Hypothalamus (tissue), 51 donors: ENCODE measurements around the gene STXBP5.
"Not testable (repeated sequence)": the region's sequence is repeated elsewhere in the genome, so short reads cannot be mapped to it uniquely, and the experiment has no call there.

Experiments used
- DNase-seq, 51 donors: peaks; one replicate each; lab custom pipeline; 2025; lab: John Stamatoyannopoulos, UW

STXBP5 gene

DNA sequence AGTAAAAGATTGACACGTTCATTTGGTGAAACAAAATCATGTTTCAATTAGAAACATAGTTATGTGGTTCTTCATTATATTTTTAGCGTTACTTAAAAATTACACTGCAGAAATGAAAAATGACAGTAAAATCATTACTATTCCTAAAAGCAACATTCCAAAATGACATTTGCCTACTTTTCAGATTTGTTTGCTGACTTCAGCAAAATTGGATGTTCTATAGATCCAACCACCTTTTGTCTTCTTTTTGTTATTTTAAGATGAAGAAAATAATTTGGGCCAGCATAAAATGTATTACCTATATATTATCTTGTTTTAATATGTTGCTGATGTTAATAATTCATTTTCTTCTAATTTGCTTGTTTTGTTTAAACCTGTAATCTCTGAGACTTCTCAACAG is 30.5 kb downstream of the STXBP5 start:
- no peak for DNase-seq

DNA sequence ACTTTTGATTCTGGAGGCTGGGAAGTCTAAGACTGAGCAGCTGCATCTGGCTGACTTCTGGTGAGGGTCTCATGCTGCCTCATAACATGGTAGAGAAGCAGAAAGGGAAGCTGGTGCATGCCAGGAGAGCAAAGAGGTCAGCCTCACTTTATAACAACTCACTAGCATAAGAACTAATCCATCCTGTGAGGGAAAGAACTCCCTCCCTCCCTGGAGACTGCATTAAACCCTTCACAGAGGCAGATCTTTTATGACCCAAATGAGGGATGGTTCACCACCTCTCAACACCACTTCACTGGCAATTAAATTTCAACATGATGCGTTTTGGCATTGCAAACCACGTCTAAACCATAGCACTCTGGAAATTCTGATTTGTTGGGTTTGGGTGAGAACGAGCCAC is 33.9 kb downstream of the STXBP5 start:
- DNase-seq, result no peak

DNA sequence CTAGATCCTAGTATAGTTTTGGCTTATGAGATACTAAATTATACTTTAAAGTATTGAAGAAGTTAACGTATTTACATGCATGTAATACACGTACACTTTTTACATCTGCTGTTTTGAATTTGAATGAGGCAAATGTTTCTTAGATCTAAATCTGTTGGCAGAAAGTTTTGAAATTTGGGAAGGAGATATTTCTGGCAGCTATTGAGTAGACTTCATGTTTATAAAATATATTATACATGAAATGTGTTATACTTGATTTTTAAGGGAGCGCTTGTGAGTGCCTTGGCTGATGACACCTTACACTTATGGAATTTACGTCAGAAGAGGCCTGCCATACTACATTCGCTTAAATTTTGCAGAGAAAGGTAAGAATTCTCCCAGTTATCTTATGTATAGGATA is 34.7 kb downstream of the STXBP5 start:
- DNase-seq, result no peak

- no peak for DNase-seq
Observed at GRCh38 chr6:147244832-147245231, 40.6 kb downstream of the STXBP5 start.

DNA sequence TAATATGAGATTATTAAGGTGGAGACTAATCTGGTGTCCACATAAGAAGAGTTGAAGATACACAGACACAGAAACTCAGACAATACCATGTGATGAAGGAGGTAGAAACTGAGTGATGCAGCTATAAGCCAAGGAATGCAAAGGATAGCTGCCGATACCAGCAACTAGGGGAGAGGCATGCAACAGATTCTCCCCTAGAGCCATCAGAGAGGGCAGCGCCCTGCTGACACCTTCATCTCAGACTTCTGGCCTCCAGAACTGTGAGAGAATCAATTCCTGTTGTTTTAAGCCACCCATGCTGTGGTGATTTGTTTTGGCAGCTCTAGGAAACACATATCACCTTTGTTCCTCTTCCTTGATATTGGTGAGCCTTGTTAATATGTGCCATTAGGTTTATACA is 41.5 kb downstream of the STXBP5 start:
- DNase-seq, result no peak

- DNase-seq, result no peak
Observed at GRCh38 chr6:147246853-147247635, 42.8 kb downstream of the STXBP5 start.

DNA sequence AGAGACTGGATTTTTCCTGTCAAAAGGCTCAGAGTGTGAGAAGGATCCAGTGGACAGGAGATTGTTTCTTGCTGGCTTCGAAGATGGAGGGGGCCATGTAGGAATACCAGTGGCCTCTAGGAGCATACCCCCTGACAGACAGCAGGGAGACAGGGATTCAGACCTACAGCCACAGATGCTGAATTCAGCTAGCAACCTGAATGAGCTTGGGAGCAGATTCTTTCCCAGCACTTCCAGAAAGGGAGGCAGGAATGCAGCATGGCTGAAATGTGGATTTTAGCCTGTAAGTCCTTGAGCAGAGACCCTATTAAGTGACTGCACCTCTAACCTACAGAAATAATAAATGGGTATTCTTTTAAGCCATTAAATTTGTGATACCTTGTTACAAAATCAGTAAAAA is 44.6 kb downstream of the STXBP5 start:
- no peak for DNase-seq

GRCh38 chr6:147251072-147251471 is 46.9 kb downstream of the STXBP5 start:
- DNase-seq, result no peak

DNA sequence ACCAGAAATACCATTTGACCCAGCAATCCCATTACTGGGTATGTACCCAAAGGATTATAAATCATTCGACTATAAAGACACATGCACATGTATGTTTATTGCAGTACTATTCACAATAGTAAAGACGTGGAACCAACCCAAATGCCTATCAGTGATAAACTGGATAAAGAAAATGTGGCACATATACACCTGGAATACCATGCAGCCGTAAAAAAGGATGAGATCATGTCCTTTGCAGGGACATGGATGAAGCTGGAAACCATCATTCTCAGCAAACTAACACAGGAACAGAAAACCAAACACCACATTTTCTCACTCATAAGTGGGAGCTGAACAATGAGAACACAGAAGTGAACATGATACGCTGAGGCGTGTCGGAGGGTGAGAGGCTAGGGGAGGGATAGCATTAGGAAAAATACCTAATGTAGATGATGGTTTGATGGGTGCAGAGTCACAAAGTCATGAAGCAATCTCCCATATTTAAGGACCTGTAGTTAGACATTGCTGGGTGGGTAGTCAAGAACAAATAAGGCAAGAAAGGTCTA is 50.8 kb downstream of the STXBP5 start:
- DNase-seq, result not testable (repeated sequence)

- DNase-seq, result no peak
Observed at GRCh38 chr6:147255948-147256674, 51.9 kb downstream of the STXBP5 start.

DNA sequence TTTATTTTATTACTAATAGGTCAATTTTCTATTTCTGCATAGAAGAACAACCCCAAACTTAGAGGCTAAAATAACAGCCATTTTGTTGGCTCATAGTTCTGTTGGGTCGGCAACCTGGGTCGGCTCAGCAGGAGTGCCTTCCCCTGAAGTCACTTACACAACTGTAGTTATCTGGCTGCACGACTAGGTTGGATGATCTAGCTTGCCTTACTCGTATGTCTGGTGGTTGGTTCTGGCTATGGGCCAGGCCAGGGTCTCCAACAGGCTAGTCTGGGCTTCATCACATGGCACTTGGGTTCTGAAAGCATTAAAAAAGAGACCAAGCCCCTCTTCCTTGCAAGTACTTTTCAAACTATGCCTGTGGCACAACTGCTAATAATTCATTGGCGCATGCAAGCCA is 53.5 kb downstream of the STXBP5 start:
- no peak for DNase-seq

GRCh38 chr6:147260091-147260490 is 55.9 kb downstream of the STXBP5 start:
- no peak for DNase-seq

DNA sequence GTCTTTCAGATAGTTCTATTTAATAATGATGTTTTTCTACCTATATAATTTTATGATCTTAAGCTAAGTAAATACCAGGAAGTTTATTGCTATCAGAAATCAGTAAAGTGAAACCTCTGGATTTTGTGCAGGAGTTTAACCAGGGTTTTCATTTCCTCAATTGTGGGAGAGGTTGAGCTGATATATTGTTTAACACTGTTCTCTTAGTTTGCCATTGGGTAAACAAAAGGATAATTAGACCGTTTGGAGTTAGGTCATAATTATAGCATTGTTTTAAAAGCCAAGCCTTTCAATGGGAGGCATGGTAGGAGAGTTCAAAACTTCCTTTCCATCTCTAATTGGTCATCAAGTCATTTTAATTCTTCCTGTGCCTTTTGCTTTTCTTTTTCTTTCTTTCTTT is 58.7 kb downstream of the STXBP5 start:
- no peak for DNase-seq

GRCh38 chr6:147266821-147267220 is 62.6 kb downstream of the STXBP5 start:
- no peak for DNase-seq

- DNase-seq, result no peak
Observed at GRCh38 chr6:147267658-147268057, 63.4 kb downstream of the STXBP5 start.

GRCh38 chr6:147268254-147268653 is 64.0 kb downstream of the STXBP5 start:
- no peak for DNase-seq

DNA sequence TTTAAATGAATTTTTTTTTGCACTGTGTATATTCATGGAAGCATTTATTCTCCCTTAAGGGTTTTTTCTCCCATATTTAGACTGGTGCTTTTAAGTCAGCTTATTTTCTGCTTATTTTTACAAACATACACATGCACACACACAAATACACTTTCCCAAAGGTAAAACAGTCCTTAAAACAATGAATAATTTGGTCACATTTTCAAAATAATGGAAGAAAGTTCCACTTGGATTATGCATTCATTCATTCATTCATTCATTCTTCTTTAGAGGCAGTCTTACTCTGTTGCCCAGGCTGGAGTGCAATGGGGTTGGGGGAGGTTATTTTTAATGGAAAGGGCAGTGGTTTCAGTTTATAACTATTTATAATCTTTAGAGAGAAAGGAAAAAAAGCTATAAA is 69.8 kb downstream of the STXBP5 start:
- DNase-seq, result no peak

- DNase-seq, result no peak
Observed at GRCh38 chr6:147274776-147275175, 70.6 kb downstream of the STXBP5 start.

- no peak for DNase-seq
Observed at GRCh38 chr6:147278891-147279290, 74.7 kb downstream of the STXBP5 start.

DNA sequence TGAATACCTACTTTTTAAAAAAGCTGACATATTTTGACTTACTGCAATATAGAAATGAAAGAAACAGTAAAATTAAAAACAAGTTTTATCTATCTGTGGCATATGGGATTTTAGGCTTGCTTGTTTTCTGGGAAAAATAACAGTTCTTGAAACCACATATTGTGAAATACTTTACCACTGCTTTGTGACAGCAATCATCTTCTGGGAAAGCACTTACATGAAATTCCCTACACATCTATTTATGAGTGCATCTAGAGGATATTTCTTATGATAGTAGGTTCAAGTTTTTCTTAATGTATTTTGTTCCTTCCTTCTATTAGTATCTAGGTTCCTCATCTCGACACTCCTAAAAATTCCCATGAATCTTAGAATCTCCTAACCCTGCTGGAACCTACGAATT is 75.2 kb downstream of the STXBP5 start:
- DNase-seq, result no peak

- DNase-seq, result no peak
Observed at GRCh38 chr6:147281895-147282565, 77.8 kb downstream of the STXBP5 start.
